OCI-LY7 (cell line): ENCODE results near the gene CNTN4. TPM values are rescaled to one million over a fixed set of nuclear protein-coding genes. Genes with fewer than 3 reads are reported as not detected.
"Not testable (repeated sequence)": the region's sequence is repeated elsewhere in the genome, so short reads cannot be mapped to it uniquely, and the experiment has no call there.

Source experiments
- BruUV-seq: library from RNA; stranded (reverse); fragments of 400-500 nt; replicated peaks from 2 replicates; lab custom pipeline; 2021; lab: Mats Ljungman, UMichigan
- CTCF ChIA-PET: fragments of 300-600 bp; sonication (Branson Sonifier 250); formaldehyde crosslinking; loops from one replicate; lab custom pipeline; 2022; ENCODE audit warnings: antibody characterized with exemption; ENCODE audit not compliant: unreplicated experiment; lab: Charles Lee
- POLR2A ChIA-PET: fragments of 300-600 bp; sonication (Branson Sonifier 250); formaldehyde crosslinking; loops from one replicate; lab custom pipeline; 2022; ENCODE audit warnings: antibody characterized with exemption; lab: Charles Lee
- DNase-seq: peaks from one replicate; pipeline ENCODE4 v3.0.0-alpha.2; 2015; ENCODE audit warnings: low spot score
- H2AFZ ChIP-seq: fragments of 200-600 bp; sonication (generic), shearing (Covaris generic); 2 replicates; pipeline ENCODE4 v1.6.1; 2014; ENCODE audit warnings: mild to moderate bottlenecking, antibody characterized with exemption, low read length, moderate library complexity
- H3K27ac ChIP-seq: fragments of 200-600 bp; sonication (generic); 2 replicates; pipeline ENCODE4 v1.5.1; 2014; ENCODE audit warnings: mixed run types, low read depth, mild to moderate bottlenecking, moderate library complexity, low read length, inconsistent platforms; ENCODE audit not compliant: poor library complexity, severe bottlenecking
- H3K36me3 ChIP-seq: fragments of 200-600 bp; sonication (generic); 2 replicates; pipeline ENCODE4 v1.6.1; 2014; ENCODE audit warnings: mild to moderate bottlenecking, antibody characterized with exemption, low read length, moderate library complexity, mixed read lengths; ENCODE audit not compliant: insufficient read depth
- H3K4me1 ChIP-seq: fragments of 200-600 bp; sonication (generic); 2 replicates; pipeline ENCODE4 v1.5.1; 2014; ENCODE audit warnings: mild to moderate bottlenecking, low read length; ENCODE audit not compliant: insufficient read depth, poor library complexity, severe bottlenecking
- H3K4me2 ChIP-seq: fragments of 200-600 bp; sonication (generic); 2 replicates; pipeline ENCODE4 v1.6.1; 2014; ENCODE audit warnings: mild to moderate bottlenecking, low read length
- H3K4me3 ChIP-seq: fragments of 200-600 bp; sonication (generic); 2 replicates; pipeline ENCODE4 v1.5.1; 2014; ENCODE audit warnings: mild to moderate bottlenecking, low read depth, low read length; ENCODE audit not compliant: poor library complexity, severe bottlenecking
- H3K79me2 ChIP-seq: fragments of 200-600 bp; sonication (generic); 2 replicates; pipeline ENCODE4 v1.6.1; 2016; ENCODE audit warnings: low read depth, mild to moderate bottlenecking, low read length, moderate library complexity, mixed read lengths; ENCODE audit not compliant: insufficient read depth
- H3K9me2 ChIP-seq: fragments of 200-600 bp; sonication (generic); 2 replicates; pipeline ENCODE4 v1.6.1; 2016; ENCODE audit warnings: mild to moderate bottlenecking, low read length, mixed read lengths; ENCODE audit not compliant: insufficient read depth
- H3K9me3 ChIP-seq: fragments of 200-600 bp; sonication (generic); 2 replicates; pipeline ENCODE4 v1.6.1; 2014; ENCODE audit warnings: mild to moderate bottlenecking, mixed run types, low read length, mixed read lengths
- H4K20me1 ChIP-seq: fragments of 200-600 bp; sonication (generic); 2 replicates; pipeline ENCODE4 v1.6.1; 2014; ENCODE audit warnings: mild to moderate bottlenecking, antibody characterized with exemption, low read length, moderate library complexity, mixed read lengths; ENCODE audit not compliant: insufficient read depth
- CTCF ChIP-seq: fragments of 200-600 bp; sonication (generic); conservative IDR thresholded peaks from 2 replicates; pipeline ENCODE4 v1.5.1; 2014; ENCODE audit warnings: mild to moderate bottlenecking, antibody characterized with exemption, low read length, moderate library complexity, mixed read lengths
- EZH2phosphoT487 ChIP-seq: fragments of 200-600 bp; sonication (generic); IDR thresholded peaks from 2 replicates; pipeline ENCODE4 v1.6.1; 2018; ENCODE audit warnings: low read depth, borderline replicate concordance, mild to moderate bottlenecking, mixed run types, antibody characterized with exemption, low read length, moderate library complexity, mixed read lengths
- intact Hi-C: fragments of 100-400 bp; cut with micrococcal nuclease; formaldehyde crosslinking; loops from one replicate; pipeline ENCODE4 v1.10.0; 2022; ENCODE audit not compliant: unreplicated experiment
- total RNA-seq, 2 experiments: library from RNA; depleted of rRNA in 1 of 2; stranded (reverse); fragments of >200 nt in 1 of 2; shearing (Covaris generic) in 1 of 2; gene quantifications; 2 replicates each; pipeline ENCODE4 v1.2.3, GENCODE V29; 2014 to 2022

CNTN4 gene
- total RNA-seq, 2 experiments from 2014 or later = not detected

GRCh38 chr3:2534767-2535166, 436.1 kb downstream of the CNTN4 start:
- H3K4me3 ChIP-seq, H3K27ac ChIP-seq, H3K9me2 ChIP-seq, H3K79me2 ChIP-seq, H3K36me3 ChIP-seq, H3K9me3 ChIP-seq, H3K4me2 ChIP-seq, DNase-seq, H2AFZ ChIP-seq, CTCF ChIA-PET, H3K4me1 ChIP-seq, H4K20me1 ChIP-seq, POLR2A ChIA-PET, BruUV-seq, intact Hi-C loops: not testable (repeated sequence)

- H2AFZ ChIP-seq = no peak overlapping the region
- TF ChIP-seq CTCF (no peak), EZH2phosphoT487 (no peak)
- no peaks in the 10 kb centered on the region for H4K20me1 ChIP-seq
- H3K4me1 ChIP-seq = no peaks in the 10 kb centered on the region
- no peak for DNase-seq
- no peak overlapping the region for H3K4me2 ChIP-seq
- H3K9me2 ChIP-seq = no peaks in the 10 kb centered on the region
- no peaks in the 10 kb centered on the region for H3K79me2 ChIP-seq
- no peak overlapping the region for H3K27ac ChIP-seq
- no peaks in the 10 kb centered on the region for H3K9me3 ChIP-seq
- BruUV-seq = no TSS peak
- intact Hi-C loops = no loop called here
- CTCF ChIA-PET = no interaction called here
- no peaks in the 10 kb centered on the region for H3K36me3 ChIP-seq
- no peak overlapping the region for H3K4me3 ChIP-seq
- POLR2A ChIA-PET = no interaction called here
Measured at GRCh38 chr3:2535206-2535605, 436.5 kb downstream of the CNTN4 start.

GRCh38 chr3:2536575-2536974, 437.9 kb downstream of the CNTN4 start:
- Histone ChIP-seq H3K36me3 (no peaks in the 10 kb centered on the region), H3K27ac (no peak overlapping the region), H3K4me2 (no peak overlapping the region), H2AFZ (no peak overlapping the region), H3K9me3 (no peaks in the 10 kb centered on the region), H4K20me1 (no peaks in the 10 kb centered on the region), H3K79me2 (no peaks in the 10 kb centered on the region), H3K9me2 (no peaks in the 10 kb centered on the region), H3K4me3 (no peak overlapping the region), H3K4me1 (no peaks in the 10 kb centered on the region)
- DNase-seq = no peak
- BruUV-seq = no TSS peak
- intact Hi-C loops = no loop called here
- TF ChIP-seq CTCF (no peak), EZH2phosphoT487 (no peak)
- POLR2A ChIA-PET = no interaction called here
- CTCF ChIA-PET = no interaction called here
